ENCODE data around the gene CCDC106.

The CCDC106 gene

GRCh38 chr19:55693336-55693974 is 45.4 kb downstream of the CCDC106 start:
- no peak overlapping the region for H3K27ac ChIP-seq
- TF ChIP-seq ZFX (IDR thresholded peaks at IDR 0.05) (no peak), CTCF (conservative IDR thresholded peaks at IDR 0.05) (no peak)

GRCh38 chr19:55694241-55694655 is 46.2 kb downstream of the CCDC106 start:
- no peak for TF ChIP-seq ZFX (IDR thresholded peaks at IDR 0.05)
- TF ChIP-seq CTCF (conservative IDR thresholded peaks at IDR 0.05): no peak
- H3K27ac ChIP-seq: no peak overlapping the region

GRCh38 chr19:55694656-55695491 is 46.9 kb downstream of the CCDC106 start:
- no peak for TF ChIP-seq ZFX (IDR thresholded peaks at IDR 0.05)
- TF ChIP-seq CTCF (conservative IDR thresholded peaks at IDR 0.05): no peak
- H3K27ac ChIP-seq: no peak overlapping the region

- no peak overlapping the region for H3K27ac ChIP-seq
- TF ChIP-seq CTCF (conservative IDR thresholded peaks at IDR 0.05) (no peak), ZFX (IDR thresholded peaks at IDR 0.05) (no peak)
Measured at GRCh38 chr19:55695511-55696290, 47.7 kb downstream of the CCDC106 start.

GRCh38 chr19:55696301-55697068 is 48.5 kb downstream of the CCDC106 start:
- no peak overlapping the region for H3K27ac ChIP-seq
- no peak for TF ChIP-seq CTCF (conservative IDR thresholded peaks at IDR 0.05)
- no peak for TF ChIP-seq ZFX (IDR thresholded peaks at IDR 0.05)

- no peak overlapping the region for H3K27ac ChIP-seq
- no peak for TF ChIP-seq ZFX (IDR thresholded peaks at IDR 0.05)
Measured at GRCh38 chr19:55697069-55697440, 49.0 kb downstream of the CCDC106 start.

GRCh38 chr19:55697698-55698097 is 49.7 kb downstream of the CCDC106 start:
- no peak overlapping the region for H3K27ac ChIP-seq
- TF ChIP-seq ZFX (IDR thresholded peaks at IDR 0.05) (no peak), CTCF (conservative IDR thresholded peaks at IDR 0.05) (no peak)

Data from C4-2B (cell line).